Bronchial epithelial cell (primary cell): ENCODE measurements around the gene ATRAID. TPM values are rescaled to one million over a fixed set of nuclear protein-coding genes. Genes with fewer than 3 reads are reported as not detected.

Experiments
- DNase-seq: peaks from one replicate; pipeline ENCODE4 v3.0.0-alpha.2; 2010; ENCODE audit warnings: low read depth
- FAIRE-seq: peaks from 2 replicates; lab custom pipeline; 2011; peaks lifted over from hg19 to GRCh38; lab: Jason Lieb, UNC
- H3K27me3 ChIP-seq: 2 replicates; pipeline ENCODE4 v1.5.1; 2011; ENCODE audit warnings: low read length; ENCODE audit not compliant: control insufficient read depth, insufficient read depth
- H3K36me3 ChIP-seq: 2 replicates; pipeline ENCODE4 v1.5.1; 2011; ENCODE audit warnings: low read length; ENCODE audit not compliant: control insufficient read depth, insufficient read depth
- H3K4me3 ChIP-seq: 2 replicates; pipeline ENCODE4 v1.5.1; 2011; ENCODE audit warnings: mild to moderate bottlenecking, low read depth, low read length, control low read depth
- total RNA-seq: library from RNA; depleted of rRNA; stranded (reverse); fragments of >200 nt; gene quantifications from 2 replicates; pipeline ENCODE4 v1.2.1, GENCODE V29; 2014
- TF ChIP-seq, protein P1 (sequence below): IDR thresholded peaks from 2 replicates; pipeline ENCODE4 v1.5.1; 2011; ENCODE audit warnings: mild to moderate bottlenecking, moderate library complexity, low read length, control low read depth, inconsistent platforms; ENCODE audit not compliant: insufficient read depth, severe bottlenecking

Gene ATRAID
- total RNA-seq, 1 donor from 2014 or later, result 257 TPM

DNA sequence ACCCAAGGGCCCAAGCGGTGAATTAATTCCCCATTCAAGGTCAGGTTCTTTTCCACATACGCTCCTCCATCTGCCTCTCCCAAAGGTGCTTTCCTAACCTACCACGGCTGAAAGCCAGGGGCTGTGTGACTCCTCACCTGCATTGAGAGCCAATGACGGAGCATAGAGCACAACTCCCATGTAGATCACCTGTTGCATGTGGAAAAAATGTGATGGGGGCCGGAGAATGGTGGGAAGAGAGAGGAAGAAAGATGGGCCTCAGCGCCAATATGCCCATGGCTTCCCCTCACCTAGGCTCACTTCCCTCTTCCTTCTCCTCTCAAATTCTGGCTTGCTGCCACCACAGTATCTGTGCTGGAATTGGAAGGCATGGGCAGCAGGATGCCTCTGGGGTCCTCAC, 5.5 kb upstream of the ATRAID start:
- peaks cover 18% of the 10 kb centered on the region for H3K36me3 ChIP-seq
- no peaks in the 10 kb centered on the region for H3K27me3 ChIP-seq
- DNase-seq, result no peak
- H3K4me3 ChIP-seq, result no peak overlapping the region
- TF ChIP-seq, protein P1, sequence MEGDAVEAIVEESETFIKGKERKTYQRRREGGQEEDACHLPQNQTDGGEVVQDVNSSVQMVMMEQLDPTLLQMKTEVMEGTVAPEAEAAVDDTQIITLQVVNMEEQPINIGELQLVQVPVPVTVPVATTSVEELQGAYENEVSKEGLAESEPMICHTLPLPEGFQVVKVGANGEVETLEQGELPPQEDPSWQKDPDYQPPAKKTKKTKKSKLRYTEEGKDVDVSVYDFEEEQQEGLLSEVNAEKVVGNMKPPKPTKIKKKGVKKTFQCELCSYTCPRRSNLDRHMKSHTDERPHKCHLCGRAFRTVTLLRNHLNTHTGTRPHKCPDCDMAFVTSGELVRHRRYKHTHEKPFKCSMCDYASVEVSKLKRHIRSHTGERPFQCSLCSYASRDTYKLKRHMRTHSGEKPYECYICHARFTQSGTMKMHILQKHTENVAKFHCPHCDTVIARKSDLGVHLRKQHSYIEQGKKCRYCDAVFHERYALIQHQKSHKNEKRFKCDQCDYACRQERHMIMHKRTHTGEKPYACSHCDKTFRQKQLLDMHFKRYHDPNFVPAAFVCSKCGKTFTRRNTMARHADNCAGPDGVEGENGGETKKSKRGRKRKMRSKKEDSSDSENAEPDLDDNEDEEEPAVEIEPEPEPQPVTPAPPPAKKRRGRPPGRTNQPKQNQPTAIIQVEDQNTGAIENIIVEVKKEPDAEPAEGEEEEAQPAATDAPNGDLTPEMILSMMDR, result no peak
- no peak for FAIRE-seq

DNA sequence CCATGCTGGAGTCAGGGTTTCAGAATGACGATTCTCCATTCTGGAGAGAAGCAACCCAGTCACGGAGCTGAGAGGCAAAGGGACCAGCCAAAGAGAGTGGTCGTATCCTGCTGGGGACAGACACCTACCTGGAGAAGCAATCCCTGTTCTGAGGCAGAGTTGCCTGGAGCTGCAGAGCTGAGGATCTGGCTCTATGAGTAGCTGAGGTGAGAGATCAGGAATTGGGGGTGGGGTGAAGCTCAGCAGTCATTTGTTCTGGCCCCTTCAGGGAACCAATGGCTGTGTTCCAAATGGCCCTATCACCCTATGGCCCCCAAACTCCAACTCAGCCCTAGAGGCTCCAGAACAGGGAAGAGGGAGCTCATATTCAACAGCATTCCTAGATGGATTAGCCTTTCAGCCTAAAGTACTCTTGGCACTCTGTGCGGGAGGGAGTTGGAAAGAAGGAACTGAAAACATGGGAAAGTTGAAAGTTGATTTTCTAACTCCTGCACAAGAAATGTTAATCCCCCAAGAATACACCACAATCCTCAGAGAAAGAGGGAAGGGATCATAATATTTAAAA, 3.3 kb upstream of the ATRAID start:
- H3K4me3 ChIP-seq, result no peak overlapping the region
- TF ChIP-seq, protein P1, result no peak
- H3K36me3 ChIP-seq, result peaks cover 12% of the 10 kb centered on the region
- H3K27me3 ChIP-seq, result no peaks in the 10 kb centered on the region
- FAIRE-seq (no peak), DNase-seq (no peak)

DNA sequence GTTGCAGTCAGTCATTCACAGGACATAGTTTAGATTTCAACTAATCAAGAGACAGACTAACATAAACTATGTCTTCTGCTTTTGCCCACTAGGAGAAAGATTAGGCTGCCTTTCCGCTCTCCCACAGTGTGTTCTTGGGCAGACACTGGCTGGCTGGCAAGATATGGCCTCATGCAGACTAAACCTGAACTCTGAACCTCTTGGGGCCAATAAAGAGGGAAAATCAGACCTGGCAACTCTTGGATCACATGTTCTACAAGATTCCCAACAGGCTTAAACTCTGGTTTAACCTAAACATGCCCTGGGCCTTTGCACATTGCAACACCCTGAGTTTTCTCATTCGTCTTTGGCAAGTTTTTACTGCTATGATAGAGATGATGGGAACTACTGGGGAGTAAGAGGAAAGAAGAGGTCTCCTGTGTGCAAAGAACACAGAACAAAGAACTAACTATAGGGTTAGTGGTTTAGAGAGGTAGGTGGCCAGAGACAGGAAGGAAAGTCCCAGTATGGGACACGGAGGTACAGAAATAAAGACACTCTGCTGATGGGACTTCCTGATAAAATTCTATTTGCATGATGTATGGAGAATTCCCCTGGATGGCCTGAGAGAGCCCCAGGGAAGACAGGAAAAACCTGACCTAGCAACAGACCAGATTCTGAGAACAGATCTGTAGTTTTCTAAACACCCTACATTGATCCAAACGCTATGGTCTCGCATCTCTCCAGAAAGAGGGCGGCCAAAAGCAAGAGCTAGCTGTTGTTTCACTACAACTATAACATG, 2.0 kb upstream of the ATRAID start:
- TF ChIP-seq, protein P1, result no peak
- no peak for FAIRE-seq
- Histone ChIP-seq H3K36me3 (peaks cover 4% of the 10 kb centered on the region), H3K27me3 (no peaks in the 10 kb centered on the region), H3K4me3 (no peak overlapping the region)
- no peak for DNase-seq

DNA sequence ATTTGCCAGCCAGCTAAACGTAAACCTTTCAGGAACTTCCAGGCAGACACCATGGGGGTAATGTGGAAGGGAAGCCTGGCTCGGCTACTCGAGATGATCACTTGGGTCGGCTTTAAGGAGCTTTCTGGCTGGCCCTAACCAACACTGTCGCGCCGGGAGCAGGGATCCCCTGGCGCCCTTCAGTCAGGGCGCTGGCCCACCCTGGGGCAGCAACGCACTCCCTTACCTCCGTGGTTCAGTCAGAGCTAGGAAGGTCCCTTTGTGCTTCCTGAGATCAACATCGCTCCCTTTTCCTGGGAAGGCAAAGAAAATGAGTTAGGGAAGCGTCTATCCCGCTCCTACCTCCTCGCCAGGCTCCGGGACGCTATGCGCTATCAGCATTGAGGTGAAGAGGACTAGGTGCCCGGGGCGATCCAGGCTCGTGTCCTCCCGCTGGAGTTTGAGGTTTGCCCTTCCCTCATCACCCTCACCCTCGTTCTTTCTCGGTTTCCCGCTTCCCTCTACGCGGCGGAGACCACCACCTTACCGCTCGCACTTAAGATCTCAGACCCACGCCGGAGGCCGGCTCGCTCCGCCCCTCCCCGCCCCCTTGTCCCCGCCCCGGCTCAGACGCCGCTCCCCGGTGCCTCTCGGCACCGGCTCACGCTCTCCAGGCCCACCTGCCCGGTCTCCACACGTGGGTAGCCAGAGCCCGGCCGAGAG, 449 bp upstream of the ATRAID start:
- Histone ChIP-seq H3K4me3 (peak overlapping the region; percentile 62), H3K36me3 (peaks cover 5% of the 10 kb centered on the region), H3K27me3 (no peaks in the 10 kb centered on the region)
- DNase-seq, result peak; percentile 57
- TF ChIP-seq, protein P1, result no peak
- no peak for FAIRE-seq

DNA sequence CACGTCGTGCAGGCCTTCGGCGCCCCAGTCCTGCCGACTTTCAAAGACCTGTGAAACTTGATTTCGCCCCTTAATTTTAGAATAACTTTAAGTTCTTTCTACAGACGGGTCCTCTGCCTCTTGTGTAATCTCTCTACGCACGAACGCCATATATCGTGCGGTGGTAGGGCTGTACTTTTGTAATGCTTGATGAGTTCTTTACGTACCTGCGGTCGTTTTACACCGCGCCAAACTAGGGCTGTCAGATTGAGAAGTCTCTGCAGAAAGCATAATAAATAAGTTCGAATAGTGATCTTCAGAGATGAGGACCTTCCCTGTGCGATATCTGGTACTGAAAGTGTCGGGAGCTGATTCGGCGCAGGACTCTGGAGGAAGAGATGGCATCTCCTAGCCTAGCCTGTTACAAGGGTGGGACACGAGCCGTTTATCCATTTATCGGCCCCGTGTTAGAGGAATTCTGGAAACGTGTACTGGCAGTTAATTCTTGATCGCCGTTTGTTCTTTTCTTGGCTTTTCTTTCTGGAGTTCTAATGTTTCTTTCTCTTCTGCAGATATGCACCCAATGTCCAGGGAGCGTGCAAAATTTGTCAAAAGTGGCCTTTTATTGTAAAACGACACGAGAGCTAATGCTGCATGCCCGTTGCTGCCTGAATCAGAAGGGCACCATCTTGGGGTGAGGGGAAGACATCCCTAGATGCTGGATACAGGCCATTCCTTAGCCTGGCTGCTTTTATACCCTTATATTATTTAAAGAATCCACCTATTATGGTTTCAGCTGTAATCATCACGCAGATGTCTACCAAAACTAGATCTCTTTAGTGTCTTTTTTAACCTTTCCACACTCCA, 1.0 kb downstream of the ATRAID start:
- Histone ChIP-seq H3K4me3 (peak overlapping the region; percentile 62), H3K36me3 (peaks cover 6% of the 10 kb centered on the region), H3K27me3 (no peaks in the 10 kb centered on the region)
- DNase-seq (peak; percentile 56), FAIRE-seq (no peak)
- TF ChIP-seq, protein P1, result no peak
